OCI-LY7 (cell line): ENCODE data around the gene DMD.

Experiments
- EZH2phosphoT487 ChIP-seq: fragments of 200-600 bp; sonication (generic); IDR thresholded peaks from 2 replicates; pipeline ENCODE4 v1.6.1; 2018; ENCODE audit warnings: low read depth, borderline replicate concordance, mild to moderate bottlenecking, mixed run types, antibody characterized with exemption, low read length, moderate library complexity, mixed read lengths
- TF ChIP-seq, protein P1 (sequence below): fragments of 200-600 bp; sonication (generic); conservative IDR thresholded peaks from 2 replicates; pipeline ENCODE4 v1.5.1; 2014; ENCODE audit warnings: mild to moderate bottlenecking, antibody characterized with exemption, low read length, moderate library complexity, mixed read lengths

DNA sequence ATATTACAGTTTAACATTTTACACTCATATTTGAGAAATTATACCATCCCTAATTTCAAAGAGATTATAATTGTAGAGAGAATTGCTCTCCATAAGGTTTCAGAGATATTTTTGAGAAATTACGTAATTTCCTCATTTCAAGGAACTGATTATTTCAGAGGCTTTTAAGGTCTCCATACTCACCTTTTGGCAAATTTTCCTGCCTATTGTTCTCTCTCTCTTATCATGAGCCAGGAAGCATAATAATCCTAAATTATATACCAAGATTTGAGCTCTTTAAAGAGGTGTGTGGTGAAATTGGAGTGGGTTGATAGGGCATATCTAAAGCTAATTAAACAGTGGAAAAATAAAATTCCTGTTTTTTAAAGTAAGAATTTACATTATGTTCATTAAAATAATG, 1890.6 kb downstream of the DMD start:
- TF ChIP-seq, protein P1, sequence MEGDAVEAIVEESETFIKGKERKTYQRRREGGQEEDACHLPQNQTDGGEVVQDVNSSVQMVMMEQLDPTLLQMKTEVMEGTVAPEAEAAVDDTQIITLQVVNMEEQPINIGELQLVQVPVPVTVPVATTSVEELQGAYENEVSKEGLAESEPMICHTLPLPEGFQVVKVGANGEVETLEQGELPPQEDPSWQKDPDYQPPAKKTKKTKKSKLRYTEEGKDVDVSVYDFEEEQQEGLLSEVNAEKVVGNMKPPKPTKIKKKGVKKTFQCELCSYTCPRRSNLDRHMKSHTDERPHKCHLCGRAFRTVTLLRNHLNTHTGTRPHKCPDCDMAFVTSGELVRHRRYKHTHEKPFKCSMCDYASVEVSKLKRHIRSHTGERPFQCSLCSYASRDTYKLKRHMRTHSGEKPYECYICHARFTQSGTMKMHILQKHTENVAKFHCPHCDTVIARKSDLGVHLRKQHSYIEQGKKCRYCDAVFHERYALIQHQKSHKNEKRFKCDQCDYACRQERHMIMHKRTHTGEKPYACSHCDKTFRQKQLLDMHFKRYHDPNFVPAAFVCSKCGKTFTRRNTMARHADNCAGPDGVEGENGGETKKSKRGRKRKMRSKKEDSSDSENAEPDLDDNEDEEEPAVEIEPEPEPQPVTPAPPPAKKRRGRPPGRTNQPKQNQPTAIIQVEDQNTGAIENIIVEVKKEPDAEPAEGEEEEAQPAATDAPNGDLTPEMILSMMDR = no peak
- TF ChIP-seq EZH2phosphoT487 = no peak
